ENCODE measurements around the gene PPFIA4.
"Not testable (repeated sequence)": the region's sequence is repeated elsewhere in the genome, so short reads cannot be mapped to it uniquely, and the experiment has no call there.

The PPFIA4 gene

GRCh38 chr1:203026031-203026665, at the start of gene PPFIA4:
PPFIA4 (plus strand) TSS chr1:203026491; CDS start chr1:203039009, 12,518 bp downstream.
- DNase-seq: peak; percentile 54

GRCh38 chr1:202976633-202977032, 49.7 kb upstream of the PPFIA4 start:
- DNase-seq: no peak

- DNase-seq: no peak
These were observed 46.8 kb upstream of the PPFIA4 start for GRCh38 chr1:202979459-202979858.

DNA sequence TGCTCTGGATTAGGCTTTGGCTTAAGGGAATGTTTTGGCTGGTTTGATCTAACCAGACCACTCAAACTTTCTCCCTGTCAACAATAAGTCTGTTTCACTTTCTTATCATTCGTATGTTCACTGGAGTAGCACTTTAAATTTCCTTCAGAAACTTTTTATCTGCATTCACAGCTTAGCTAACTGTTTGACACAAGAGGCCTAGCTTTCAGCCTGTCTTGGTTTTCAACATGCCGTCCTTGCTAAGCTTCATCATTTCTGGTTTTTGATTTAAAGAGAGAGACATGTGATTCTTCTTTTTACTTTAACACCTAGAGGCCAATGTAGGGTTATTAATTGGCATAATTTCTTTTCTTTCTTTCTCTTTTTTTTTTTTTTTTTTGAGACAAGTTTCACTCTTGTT, 44.4 kb upstream of the PPFIA4 start:
- DNase-seq: no peak

GRCh38 chr1:202982715-202983430, 43.4 kb upstream of the PPFIA4 start:
- DNase-seq: no peak

DNA sequence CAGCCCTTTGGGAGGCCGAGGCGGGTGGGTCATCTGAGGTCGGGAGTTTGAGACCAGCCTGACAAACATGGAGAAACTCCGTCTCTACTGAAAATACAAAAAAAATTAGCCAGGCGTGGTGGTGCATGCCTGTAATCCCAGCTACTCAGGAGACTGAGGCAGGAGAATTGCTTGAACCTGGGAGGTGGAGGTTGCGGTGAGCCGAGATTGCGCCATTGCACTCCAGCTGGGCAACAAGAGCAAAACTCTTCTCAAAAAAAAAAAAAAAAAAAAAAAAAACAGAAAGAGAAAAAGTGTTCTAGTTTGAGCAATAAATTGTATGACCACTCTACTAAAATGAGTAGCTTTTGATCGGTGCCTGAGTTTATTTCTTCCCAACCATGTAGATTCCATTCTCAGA, 40.2 kb upstream of the PPFIA4 start:
- not testable (repeated sequence) for DNase-seq

DNA sequence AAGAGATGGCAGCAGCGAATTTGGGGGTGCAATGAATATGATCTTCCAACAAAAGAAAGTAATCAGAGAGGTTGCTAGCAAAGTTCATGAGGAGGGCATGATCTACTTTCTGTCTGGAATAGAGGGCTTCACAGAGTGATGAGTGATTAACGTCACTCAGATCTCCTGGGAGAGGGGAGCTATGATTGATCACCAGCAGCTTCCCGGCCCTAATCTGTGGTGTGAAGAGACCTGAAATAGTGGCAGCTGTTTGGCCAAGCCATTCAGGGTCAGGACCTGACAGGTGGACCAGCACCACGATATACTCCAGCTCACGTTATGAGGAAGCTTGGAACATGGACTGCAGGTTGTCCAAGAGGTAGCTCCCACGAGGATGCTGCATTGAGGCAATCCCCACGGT, 39.0 kb upstream of the PPFIA4 start:
- no peak for DNase-seq

- DNase-seq: no peak
These were observed 38.2 kb upstream of the PPFIA4 start for GRCh38 chr1:202987922-202988583.

DNA sequence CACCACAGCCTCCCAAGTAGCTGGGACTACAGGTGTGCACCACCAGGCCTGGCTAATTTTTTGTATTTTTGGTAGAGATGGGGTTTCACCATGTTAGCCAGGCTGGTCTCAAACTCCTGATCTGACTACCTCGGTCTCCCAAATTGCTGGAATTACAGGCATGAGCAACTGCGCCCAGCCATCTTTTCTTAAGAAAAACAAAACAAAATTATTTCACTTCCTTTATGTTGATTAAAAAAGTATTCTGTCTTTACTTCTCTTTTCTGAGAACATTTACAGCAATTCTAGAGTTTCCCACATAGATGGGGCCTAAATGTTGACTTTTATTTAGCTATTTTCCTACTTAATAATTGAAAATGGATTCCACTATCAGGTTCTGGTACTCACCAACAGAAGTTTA, 36.4 kb upstream of the PPFIA4 start:
- DNase-seq: no peak

GRCh38 chr1:202991112-202991511, 35.2 kb upstream of the PPFIA4 start:
- DNase-seq: no peak

DNA sequence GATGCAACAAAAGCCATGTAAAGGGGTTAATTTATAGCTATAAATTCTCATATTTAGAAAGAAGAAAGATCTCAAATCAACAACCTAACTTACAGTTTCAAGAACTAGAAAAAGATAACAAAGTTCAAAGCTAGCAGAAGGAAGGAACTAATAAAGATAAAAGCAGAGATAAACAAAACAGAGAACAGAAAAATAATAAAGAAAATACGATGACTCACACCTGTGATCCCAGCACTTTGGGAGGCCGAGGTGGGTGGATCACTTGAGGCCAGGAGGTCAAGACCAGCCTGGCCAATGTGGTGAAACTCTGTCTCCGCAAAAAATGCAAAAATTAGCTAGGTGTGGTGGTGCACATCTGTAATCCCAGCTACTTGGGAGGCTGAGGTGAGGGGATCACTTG, 31.5 kb upstream of the PPFIA4 start:
- DNase-seq: no peak

DNA sequence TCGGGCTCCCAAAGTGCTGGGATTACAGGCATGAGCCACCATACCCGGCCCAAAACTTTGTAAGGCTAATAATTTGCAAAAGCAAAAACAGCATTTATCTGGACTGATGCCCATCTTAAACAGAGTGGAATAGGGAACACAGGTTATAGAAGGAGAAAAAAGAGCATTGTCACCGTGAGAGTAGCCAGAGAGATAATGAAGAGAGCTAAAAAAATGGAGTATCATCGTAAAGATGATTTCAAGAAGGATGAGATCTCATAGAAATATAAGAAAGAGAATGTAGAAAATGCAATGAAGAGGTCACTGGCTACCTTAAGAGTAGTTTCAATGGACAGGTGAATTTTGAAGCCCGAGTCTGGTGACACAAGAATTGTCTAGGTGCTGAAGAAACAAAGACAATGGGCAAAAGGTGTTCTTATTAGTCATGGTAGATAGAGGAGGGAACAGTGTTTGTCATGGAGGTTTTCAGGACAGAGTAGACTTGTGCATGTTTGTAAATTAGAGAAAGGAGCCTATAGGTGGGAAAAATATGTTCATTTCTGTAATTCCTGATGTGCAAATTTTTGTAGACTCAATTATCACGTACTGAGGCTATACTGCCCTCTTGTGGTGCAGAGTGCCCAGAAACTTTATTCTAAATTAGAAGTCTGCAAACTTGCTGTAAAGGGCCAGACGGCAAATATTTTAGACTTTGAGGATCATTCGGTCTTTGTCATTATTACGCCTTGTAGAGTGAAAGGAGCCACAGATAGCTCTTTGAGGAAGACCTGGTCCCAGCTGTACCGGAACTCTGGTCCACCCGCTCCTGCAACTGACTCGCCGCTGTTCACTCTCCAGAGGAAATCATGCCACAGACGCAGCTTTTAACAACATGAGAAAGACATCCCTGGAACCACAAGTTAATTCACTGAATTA, 27.2 kb upstream of the PPFIA4 start:
- no peak for DNase-seq

- no peak for DNase-seq
These were observed 25.9 kb upstream of the PPFIA4 start for GRCh38 chr1:203000217-203000944.

DNA sequence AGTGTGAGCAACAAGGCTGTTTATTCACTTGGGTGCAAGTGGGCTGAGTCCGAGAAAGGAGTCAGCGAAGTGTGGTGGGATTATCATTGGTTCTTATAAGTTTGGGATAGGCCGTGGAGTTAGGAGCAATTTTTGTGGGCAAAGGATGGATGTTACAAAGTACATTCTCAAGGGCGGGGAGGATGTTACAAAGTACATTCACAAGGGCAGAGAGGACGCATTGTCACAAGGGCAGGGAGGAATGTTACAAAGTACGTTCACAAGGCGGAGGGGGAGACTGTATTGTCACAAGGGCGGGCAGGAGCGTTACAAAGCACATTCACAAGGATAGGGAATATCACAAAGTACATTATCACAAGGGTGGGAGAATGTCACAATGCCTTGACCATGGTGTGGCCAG, 24.3 kb upstream of the PPFIA4 start:
- DNase-seq: no peak

DNA sequence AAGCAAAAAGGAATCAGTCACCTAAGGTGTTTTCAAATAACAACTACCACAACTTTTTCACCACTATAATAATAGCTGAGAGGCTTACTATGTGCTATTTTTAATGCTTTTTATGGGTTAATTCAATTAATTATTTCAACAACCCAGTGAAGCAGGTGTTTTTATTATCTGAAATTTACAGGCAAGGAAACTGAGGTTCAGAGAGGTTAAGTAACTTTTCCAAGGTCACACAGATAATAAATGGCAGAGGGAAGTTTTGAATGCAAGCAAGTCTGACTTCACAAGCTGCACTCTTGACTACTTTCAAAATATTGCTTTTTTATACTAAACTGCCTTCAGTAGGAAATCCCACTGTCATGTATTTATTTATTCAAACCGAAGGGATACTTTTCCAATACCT, 23.3 kb upstream of the PPFIA4 start:
- no peak for DNase-seq

- not testable (repeated sequence) for DNase-seq
These were observed 20.7 kb upstream of the PPFIA4 start for GRCh38 chr1:203005395-203006142.

- peak; percentile 73 for DNase-seq
These were observed 19.1 kb upstream of the PPFIA4 start, which contains the start of gene TMEM183A for GRCh38 chr1:203006948-203007871. TMEM183A (plus strand) TSS chr1:203007374; CDS start chr1:203007466, 92 bp downstream.

DNA sequence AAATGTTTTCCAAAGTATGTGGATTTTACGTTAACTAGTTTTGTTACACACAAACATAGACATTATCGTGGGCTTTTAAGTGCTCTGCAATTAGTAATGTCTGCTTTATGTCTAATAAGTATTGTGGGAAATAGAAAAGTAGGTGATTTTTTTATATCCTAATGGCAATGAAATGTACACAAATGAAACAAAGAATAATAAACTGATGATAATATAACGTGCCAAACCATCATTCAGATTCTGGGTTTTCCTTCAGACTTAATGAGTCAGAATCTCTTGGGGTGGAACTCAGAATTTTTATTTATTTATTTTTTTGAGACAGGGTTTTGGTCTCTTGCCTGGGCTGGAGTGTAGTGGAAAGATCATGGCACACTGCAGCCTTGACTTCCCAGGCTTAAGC, 17.1 kb upstream of the PPFIA4 start:
- DNase-seq: no peak

- DNase-seq: no peak
These were observed 14.7 kb upstream of the PPFIA4 start for GRCh38 chr1:203011582-203011981.

DNA sequence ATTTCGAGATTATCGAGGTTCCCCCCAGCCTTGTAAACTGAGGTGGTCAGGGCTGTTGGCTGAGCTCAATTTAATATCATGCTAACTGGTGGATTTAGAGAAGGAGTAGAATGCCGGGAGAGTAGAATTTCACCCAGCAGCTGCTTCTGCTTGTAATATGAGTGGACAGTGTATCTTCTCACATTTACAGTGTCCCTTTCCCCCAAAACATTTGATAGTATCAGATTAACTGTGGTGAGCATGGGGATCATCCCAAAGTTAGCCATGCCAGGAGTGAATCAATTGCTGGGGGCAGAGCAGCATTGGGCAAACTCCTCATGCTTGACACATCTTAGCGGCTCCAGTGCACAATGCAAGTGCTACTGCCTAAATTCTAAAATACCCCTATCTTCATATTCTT, 9.2 kb upstream of the PPFIA4 start:
- DNase-seq: peak; percentile 85

All from NCI-H524 treated with DMSO at 0.1 percent for 48 hours (cell line).